ENCODE data around the gene SLC29A2. TPM values are rescaled to one million over a fixed set of nuclear protein-coding genes. Genes with fewer than 3 reads are reported as not detected.
A peak's percentile ranks its signal among the peaks of the same experiment; 100 is the strongest.
"Not testable (repeated sequence)": the region's sequence is repeated elsewhere in the genome, so short reads cannot be mapped to it uniquely, and the experiment has no call there.

The SLC29A2 gene
- total RNA-seq, 2 experiments from 2014 or later: 10.3 to 10.6 TPM

DNA sequence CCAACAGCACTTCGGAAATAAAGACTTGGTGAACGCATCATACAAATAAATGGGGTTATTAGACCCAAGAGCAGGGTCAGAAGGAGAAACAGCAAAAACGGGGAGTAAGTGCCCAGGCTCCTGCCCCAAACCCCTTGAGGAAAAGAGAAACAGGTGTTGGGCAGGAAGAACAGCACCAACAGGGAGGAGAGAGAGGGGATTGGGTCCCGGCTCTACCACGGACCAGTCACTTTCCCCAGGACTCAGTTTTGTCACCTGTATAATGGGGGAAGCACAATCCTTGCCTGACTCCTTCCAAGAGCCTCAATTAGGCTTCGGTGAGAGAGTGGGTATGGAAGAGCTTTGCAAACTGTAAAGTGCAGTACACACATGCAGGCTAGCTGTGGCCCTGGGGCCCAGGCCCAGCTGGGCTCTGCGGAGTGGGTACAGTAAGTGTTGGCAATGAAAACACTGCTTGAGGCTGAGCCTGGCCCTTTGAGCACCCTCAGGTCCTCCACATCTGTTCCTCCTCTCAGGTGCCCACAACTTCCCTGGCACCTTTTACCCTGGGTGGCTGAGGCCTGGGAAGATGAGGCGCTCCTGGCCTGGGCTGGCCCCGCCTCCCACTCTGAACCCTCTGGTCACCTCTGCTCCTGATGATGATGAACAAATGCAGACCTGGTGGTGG lies 8.9 kb downstream of the SLC29A2 start:
- no peak overlapping the region for H3K4me3 Mint-ChIP-seq
- ChIA-PET CTCF (interaction anchor here (1.0 to 4.0 kb wide), 11 partner anchors 8 to 90 kb away, joined by 3 to 19 read pairs (median 8); partner anchors contain the start of genes B4GAT1, BRMS1, SLC29A2 and YIF1A), POLR2A (no interaction called here)
- no peaks in the 10 kb centered on the region for H3K9me3 Mint-ChIP-seq
- peaks cover 3% of the 10 kb centered on the region for H3K36me3 Mint-ChIP-seq
- H3K4me1 Mint-ChIP-seq (ENCODE audit: low read depth): no peaks in the 10 kb centered on the region
- no peaks in the 10 kb centered on the region for H3K27me3 Mint-ChIP-seq
- no peak for DNase-seq
- intact Hi-C loops (cut with micrococcal nuclease): no loop called here
- H3K27ac Mint-ChIP-seq: no peak overlapping the region

DNA sequence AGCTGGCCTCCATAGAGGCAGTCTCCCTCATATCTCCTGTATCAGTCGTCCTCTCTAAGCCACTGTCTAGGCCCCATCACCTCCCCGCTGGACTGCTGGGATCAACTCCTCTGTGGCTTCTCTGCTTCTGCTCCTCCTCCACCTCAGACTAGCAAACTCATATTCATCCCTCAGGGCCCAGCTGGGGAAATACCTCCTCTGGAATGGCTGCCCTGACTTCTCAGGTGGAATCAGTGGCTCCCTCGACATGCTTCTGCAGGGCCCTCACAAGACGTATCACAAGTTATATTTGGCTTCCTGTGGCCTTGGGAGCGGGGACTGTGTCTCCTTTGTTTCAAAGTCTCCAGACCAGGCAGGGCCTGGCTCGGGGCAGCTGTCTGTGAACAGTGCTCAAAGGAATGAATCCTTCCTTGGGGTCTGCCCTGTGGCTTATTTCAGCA lies 10.0 kb downstream of the SLC29A2 start:
- ChIA-PET POLR2A (interaction anchor here (0.9 kb wide), 1 partner anchor 10 kb away, joined by 5 read pairs; the partner anchor contains the start of gene SLC29A2), CTCF (interaction anchor here (1.6 kb wide), 1 partner anchor 10 kb away, joined by 3 read pairs; no protein-coding TSS in a partner anchor)
- Mint-ChIP-seq H3K27ac (no peak overlapping the region), H3K36me3 (peaks cover 3% of the 10 kb centered on the region), H3K4me1 (ENCODE audit: low read depth) (no peaks in the 10 kb centered on the region), H3K4me3 (no peak overlapping the region), H3K27me3 (no peaks in the 10 kb centered on the region), H3K9me3 (no peaks in the 10 kb centered on the region)
- intact Hi-C loops (cut with micrococcal nuclease): no loop called here
- no peak for DNase-seq

DNA sequence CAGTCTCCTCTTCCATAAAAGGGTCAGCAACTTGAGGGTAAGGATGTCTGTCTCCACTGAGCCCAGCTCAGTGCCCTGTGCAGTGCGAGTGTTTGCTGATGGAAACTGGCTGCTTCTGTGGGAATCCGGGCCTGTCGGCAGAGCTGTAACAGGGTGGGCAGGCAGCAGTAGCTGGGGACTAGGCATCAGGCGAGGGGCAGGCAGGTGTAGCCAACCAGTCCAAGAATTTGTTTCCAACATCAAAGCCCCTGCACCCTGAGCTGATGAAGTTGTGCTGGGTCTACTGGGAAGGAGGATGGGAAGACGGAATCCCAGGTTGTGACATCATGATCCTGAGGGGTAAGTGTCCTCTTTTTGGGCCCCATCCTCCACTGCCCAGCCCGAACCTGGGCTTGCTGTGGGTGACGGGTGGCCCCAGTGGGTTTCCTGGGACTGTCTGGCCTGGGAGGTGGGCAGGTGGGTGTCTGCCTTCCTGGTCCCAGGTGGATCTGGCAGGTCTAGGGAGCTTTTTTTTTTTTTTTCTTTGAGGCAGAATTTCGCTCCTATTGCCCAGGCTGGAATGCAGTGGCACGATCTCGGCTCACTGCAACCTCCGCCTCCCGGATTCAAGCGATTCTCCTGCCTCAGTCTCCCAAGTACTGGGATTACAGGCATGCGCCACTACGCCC lies 11.0 kb downstream of the SLC29A2 start:
- H3K9me3 Mint-ChIP-seq: no peaks in the 10 kb centered on the region
- intact Hi-C loops (cut with micrococcal nuclease): no loop called here
- ChIA-PET CTCF (interaction anchor here (1.6 kb wide), 1 partner anchor 9 kb away, joined by 3 read pairs; no protein-coding TSS in a partner anchor), POLR2A (interaction anchor here (0.9 kb wide), 1 partner anchor 11 kb away, joined by 5 read pairs; the partner anchor contains the start of gene SLC29A2)
- DNase-seq: no peak
- H3K36me3 Mint-ChIP-seq: peaks cover 3% of the 10 kb centered on the region
- no peaks in the 10 kb centered on the region for H3K27me3 Mint-ChIP-seq
- H3K27ac Mint-ChIP-seq: no peak overlapping the region
- H3K4me1 Mint-ChIP-seq (ENCODE audit: low read depth): no peaks in the 10 kb centered on the region
- no peak overlapping the region for H3K4me3 Mint-ChIP-seq

DNA sequence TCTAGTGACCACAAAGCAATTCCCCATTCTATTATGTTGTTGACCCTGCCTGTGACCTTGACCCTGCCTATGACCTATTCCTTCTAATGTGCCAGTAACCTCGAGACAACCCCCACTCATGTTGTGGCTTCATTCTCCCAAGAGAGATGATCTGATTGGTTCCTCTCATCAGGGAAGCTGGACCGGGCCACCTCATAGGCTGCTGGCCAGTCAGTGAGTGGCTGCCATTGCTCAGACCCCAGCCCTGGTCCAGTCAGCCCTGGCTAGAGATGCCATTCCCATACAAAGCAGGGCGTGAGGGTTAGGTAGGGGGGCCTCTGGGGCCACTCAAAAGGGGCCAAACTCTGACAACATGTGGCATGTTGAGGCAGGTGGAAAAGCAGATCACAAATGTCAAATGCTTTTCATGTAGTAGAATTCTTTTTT lies 11.9 kb downstream of the SLC29A2 start:
- intact Hi-C loops (cut with micrococcal nuclease): no loop called here
- no peaks in the 10 kb centered on the region for H3K27me3 Mint-ChIP-seq
- peaks cover 3% of the 10 kb centered on the region for H3K36me3 Mint-ChIP-seq
- POLR2A ChIA-PET: no interaction called here
- H3K9me3 Mint-ChIP-seq: no peaks in the 10 kb centered on the region
- H3K27ac Mint-ChIP-seq: no peak overlapping the region
- H3K4me3 Mint-ChIP-seq: no peak overlapping the region
- no peaks in the 10 kb centered on the region for H3K4me1 Mint-ChIP-seq (ENCODE audit: low read depth)
- no peak for DNase-seq
- CTCF ChIA-PET: no interaction called here

DNA sequence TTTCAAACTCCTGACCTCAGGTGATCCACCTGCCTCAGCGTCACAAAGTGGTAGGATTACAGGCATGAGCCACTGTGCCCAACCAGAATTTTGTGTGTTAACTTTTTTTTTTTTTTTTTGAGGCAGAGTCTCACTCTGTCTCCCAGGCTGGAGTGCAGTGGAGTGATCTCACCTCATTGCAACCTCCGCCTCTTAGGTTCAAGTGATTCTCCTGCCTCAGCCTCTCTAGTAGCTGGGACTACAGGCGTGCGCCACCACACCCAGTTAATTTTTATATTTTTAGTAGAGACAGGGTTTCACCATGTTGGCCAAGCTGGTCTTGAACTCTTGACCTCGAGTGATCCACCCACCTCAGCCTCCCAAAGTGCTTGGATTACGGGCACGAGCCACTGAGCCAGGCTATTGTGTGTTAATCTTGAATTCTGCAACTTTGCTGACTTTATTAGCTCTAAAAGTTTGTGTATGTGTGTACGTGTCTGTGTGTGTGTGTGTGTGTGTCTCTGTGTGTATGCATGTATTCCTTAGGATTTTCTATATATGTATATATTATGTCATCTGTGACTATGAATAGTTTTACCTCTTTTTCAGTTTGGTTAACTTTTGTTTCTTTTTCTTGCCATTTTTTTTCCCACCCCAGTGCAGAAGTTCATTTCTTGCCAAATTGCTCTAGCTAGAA lies 20.9 kb downstream of the SLC29A2 start:
- intact Hi-C loops (cut with micrococcal nuclease); H3K36me3 Mint-ChIP-seq; H3K27ac Mint-ChIP-seq; H3K9me3 Mint-ChIP-seq; DNase-seq; H3K4me3 Mint-ChIP-seq; H3K27me3 Mint-ChIP-seq: not testable (repeated sequence)
- ChIA-PET CTCF (interaction anchor here (1.0 to 1.7 kb wide), 4 partner anchors 11 to 36 kb away, joined by 3 to 8 read pairs (median 4); no protein-coding TSS in a partner anchor), POLR2A (interaction anchor here (0.6 kb wide), 2 partner anchors 22 to 34 kb away, joined by 3 read pairs; no protein-coding TSS in a partner anchor)
- peaks cover 19% of the 10 kb centered on the region for H3K4me1 Mint-ChIP-seq (ENCODE audit: low read depth)

DNA sequence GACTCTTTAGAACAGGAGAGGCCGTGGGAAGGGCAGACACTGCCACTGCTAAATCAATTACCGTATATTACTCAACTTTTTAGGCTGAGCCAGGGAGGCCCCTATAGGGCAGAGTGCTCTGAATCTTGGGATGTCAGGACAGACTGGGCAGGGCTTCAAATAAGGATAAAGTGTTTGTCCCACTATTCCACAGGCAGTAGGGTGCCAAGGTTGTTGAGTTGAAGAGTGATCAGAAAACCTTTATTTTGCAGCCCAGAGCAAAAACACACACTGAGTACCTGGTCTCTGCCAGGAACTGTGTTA lies 22.5 kb downstream of the SLC29A2 start:
- intact Hi-C loops (cut with micrococcal nuclease): loop anchor here (5.0 kb wide), 1 partner anchor 38 kb away; no protein-coding TSS in a partner anchor
- Mint-ChIP-seq H3K27ac (peak overlapping the region; percentile 54), H3K4me1 (ENCODE audit: low read depth) (peaks cover 33% of the 10 kb centered on the region), H3K27me3 (peaks cover 3% of the 10 kb centered on the region), H3K9me3 (peaks cover 2% of the 10 kb centered on the region), H3K4me3 (no peak overlapping the region), H3K36me3 (peaks cover 5% of the 10 kb centered on the region)
- no peak for DNase-seq
- ChIA-PET POLR2A (no interaction called here), CTCF (interaction anchor here (1.5 kb wide), 1 partner anchor 23 kb away, joined by 6 read pairs; no protein-coding TSS in a partner anchor)

DNA sequence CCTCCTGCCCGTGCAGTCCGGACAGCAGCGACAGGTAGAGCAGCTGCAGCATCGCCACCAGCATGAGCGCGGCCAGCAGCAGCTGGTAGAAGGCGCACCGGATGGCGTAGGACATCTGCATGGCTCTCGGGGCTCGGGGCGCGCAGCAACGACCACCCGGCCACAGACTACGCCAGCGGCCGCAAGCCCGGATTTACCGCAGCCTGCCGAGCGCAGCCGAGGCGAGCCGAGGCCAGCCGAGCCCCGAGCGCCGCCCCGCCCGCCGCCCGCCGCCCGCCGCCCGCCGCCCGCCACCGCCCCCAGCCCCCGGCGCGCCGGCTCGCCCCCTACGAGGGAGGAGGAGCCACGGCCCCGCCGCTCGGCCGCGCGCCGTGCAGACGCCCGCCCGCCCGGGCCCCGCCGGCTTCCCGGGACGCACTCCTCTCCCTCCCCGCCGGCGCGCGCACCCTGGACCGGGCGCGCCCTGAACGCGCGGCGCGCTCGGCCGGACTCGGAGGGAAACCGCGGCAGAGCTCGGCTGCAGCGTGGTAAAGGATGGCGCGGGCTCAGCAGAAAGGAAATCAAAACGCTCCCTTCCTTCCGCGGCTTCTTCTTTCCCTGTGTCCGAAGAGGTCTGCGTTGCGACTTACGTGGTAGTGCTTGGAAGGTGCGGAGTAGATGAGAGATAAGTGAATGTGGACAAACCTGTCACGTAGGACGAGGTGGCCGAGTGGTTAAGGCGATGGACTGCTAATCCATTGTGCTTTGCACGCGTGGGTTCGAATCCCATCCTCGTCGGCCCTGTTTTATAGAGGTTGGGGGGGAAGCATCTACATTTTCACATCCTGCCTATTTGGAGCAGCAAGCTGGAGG lies 23.9 kb downstream of the SLC29A2 start, which contains the start of gene B4GAT1:
B4GAT1 (minus strand) TSS at position 205 of the 852 bp plus-strand sequence; CDS start at position 121, 84 bp downstream.
- DNase-seq: peak; percentile 94

DNA sequence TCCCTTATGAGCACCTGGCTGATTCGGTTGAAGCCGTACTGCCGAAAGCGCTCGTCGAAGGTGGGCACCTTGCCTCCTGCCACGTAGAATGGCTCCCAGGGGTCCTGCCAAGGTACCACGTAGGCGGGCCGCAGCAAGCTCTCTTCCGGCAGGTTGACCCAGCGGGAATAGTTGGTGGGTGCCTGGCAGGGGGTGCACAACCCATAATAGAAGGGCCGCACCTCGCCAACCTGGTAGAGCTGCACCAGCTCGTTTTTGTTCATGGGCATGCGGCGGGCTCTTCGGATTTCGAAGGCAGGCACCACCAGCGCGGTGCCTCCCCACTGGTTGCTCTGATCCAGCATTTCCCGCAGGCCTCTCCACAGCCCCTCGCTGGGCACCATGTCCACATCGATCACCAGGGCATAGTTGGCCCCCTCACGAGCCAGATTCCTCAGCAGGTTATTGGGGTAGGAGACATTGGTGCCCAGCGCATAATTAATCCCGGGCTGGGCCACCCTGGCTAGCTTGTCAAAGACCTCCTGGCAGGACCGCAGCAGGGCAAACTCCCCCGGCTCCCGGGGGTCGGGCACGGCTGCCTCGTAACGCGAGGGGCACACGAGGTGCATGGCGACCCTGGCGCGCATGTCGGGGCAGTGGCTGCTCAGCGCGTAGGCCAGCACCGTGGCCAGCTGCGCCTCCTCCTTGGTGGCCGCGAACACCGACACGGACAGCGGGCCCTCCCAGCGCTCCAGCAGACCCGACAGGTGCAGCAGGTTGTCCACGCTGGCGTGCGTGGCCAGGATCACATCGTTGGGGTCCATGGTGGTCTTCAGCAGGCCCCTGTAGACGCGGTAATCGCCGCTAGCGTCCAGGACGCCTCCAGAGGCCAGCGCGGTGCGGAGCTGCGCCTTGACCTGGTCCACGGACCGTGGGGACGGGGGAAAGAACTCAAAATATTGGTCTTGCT lies 24.8 kb downstream of the SLC29A2 start:
- Mint-ChIP-seq H3K36me3 (peaks cover 6% of the 10 kb centered on the region), H3K27ac (peak overlapping the region; percentile 62), H3K27me3 (peaks cover 3% of the 10 kb centered on the region), H3K4me1 (ENCODE audit: low read depth) (peaks cover 46% of the 10 kb centered on the region), H3K9me3 (peaks cover 2% of the 10 kb centered on the region), H3K4me3 (peak overlapping the region; percentile 74)
- intact Hi-C loops (cut with micrococcal nuclease): loop anchor here (5.0 kb wide), 1 partner anchor 41 kb away; no protein-coding TSS in a partner anchor
- POLR2A ChIA-PET: interaction anchor here (1.2 to 1.5 kb wide), 2 partner anchors 24 to 133 kb away, joined by 4 to 5 read pairs; partner anchors contain the start of gene DPP3
- no peak for DNase-seq
- CTCF ChIA-PET: interaction anchor here (0.6 to 3.5 kb wide), 7 partner anchors 17 to 679 kb away, joined by 3 to 14 read pairs (median 5); partner anchors contain the start of gene MRPL11

More for the DNA sequence above, 23.9 kb downstream of the SLC29A2 start, which contains the start of gene B4GAT1:
- peaks cover 3% of the 10 kb centered on the region for H3K27me3 Mint-ChIP-seq
- peaks cover 6% of the 10 kb centered on the region for H3K36me3 Mint-ChIP-seq
- POLR2A ChIA-PET: interaction anchor here (0.8 to 1.5 kb wide), 4 partner anchors 14 to 132 kb away, joined by 3 to 5 read pairs (median 4); partner anchors contain the start of gene DPP3
- CTCF ChIA-PET: interaction anchor here (1.0 to 1.8 kb wide), 8 partner anchors 16 to 60 kb away, joined by 3 to 11 read pairs (median 4); no protein-coding TSS in a partner anchor
- peaks cover 45% of the 10 kb centered on the region for H3K4me1 Mint-ChIP-seq (ENCODE audit: low read depth)
- H3K4me3 Mint-ChIP-seq: peak within 1 kb of the TSS; percentile 89
- peak within 1 kb of the TSS; percentile 96 for H3K27ac Mint-ChIP-seq
- intact Hi-C loops (cut with micrococcal nuclease): loop anchor here (5.0 kb wide), 1 partner anchor 40 kb away; no protein-coding TSS in a partner anchor
- H3K9me3 Mint-ChIP-seq: peaks cover 2% of the 10 kb centered on the region

DNA sequence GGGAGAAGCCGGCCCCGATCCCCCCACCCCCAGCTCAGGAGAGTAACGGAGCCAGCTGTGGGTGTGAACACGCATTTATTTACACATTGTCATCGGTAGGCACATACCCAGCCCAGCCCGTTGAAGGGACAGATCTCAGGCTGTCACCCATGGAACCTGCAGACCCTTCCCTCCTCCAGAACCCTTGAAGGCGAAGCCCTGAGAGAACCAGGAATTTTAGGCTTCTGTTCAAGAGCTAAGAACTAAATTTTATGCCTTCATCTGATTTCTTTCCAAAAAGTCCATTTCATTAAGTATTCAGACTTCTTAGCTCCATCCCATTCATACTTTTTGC lies 26.3 kb downstream of the SLC29A2 start:
- Mint-ChIP-seq H3K27me3 (peaks cover 3% of the 10 kb centered on the region), H3K4me1 (ENCODE audit: low read depth) (peaks cover 50% of the 10 kb centered on the region), H3K27ac (peak overlapping the region; percentile 85), H3K9me3 (peaks cover 2% of the 10 kb centered on the region), H3K36me3 (peaks cover 13% of the 10 kb centered on the region), H3K4me3 (peak overlapping the region; percentile 94)
- intact Hi-C loops (cut with micrococcal nuclease): loop anchor here (1.0 to 5.0 kb wide), 4 partner anchors 33 to 498 kb away; partner anchors contain the start of genes RAB1B and RCE1
- no peak for DNase-seq
- CTCF ChIA-PET: interaction anchor here (0.7 to 3.5 kb wide), 5 partner anchors 19 to 93 kb away, joined by 3 to 33 read pairs (median 8); partner anchors contain the start of gene MRPL11
- POLR2A ChIA-PET: interaction anchor here (0.5 to 1.5 kb wide), 4 partner anchors 33 to 1421 kb away, joined by 3 to 6 read pairs (median 4); no protein-coding TSS in a partner anchor

All from activated CD4-positive, alpha-beta memory T cell treated with anti-CD3 and anti-CD28 coated beads for 36 hours (primary cell).